Loucy (cell line): ENCODE measurements around the gene METTL5.

ENCODE experiments used
- H2AFZ ChIP-seq: fragments of 200-600 bp; sonication (generic); 2 replicates; pipeline ENCODE4 v1.6.0; 2016; ENCODE audit warnings: antibody characterized with exemption, mild to moderate bottlenecking, low read length, moderate library complexity
- H3F3A ChIP-seq: fragments of 200-600 bp; 2 replicates; pipeline ENCODE4 v1.6.0; 2016; ENCODE audit warnings: antibody characterized with exemption, low read depth, mild to moderate bottlenecking
- H3K27me3 ChIP-seq: fragments of 200-600 bp; sonication (generic); 2 replicates; pipeline ENCODE4 v1.6.1; 2014; ENCODE audit warnings: low read length, mild to moderate bottlenecking; ENCODE audit not compliant: insufficient read depth, poor library complexity, severe bottlenecking
- H3K36me3 ChIP-seq: fragments of 200-600 bp; sonication (generic); 2 replicates; pipeline ENCODE4 v1.6.1; 2016; ENCODE audit warnings: low read length; ENCODE audit not compliant: insufficient read depth
- H3K4me1 ChIP-seq: fragments of 200-600 bp; sonication (generic); 2 replicates; pipeline ENCODE4 v1.5.1; 2014; ENCODE audit warnings: low read length, mild to moderate bottlenecking; ENCODE audit not compliant: insufficient read depth, poor library complexity, severe bottlenecking
- H3K4me2 ChIP-seq: fragments of 200-600 bp; sonication (generic); 2 replicates; pipeline ENCODE4 v1.6.0; 2014; ENCODE audit warnings: antibody characterized with exemption, low read length, low read depth, mild to moderate bottlenecking; ENCODE audit not compliant: poor library complexity, severe bottlenecking
- H3K4me3 ChIP-seq: fragments of 200-600 bp; sonication (generic); 2 replicates; pipeline ENCODE4 v1.5.1; 2014; ENCODE audit warnings: low read length, mild to moderate bottlenecking, mixed read lengths; ENCODE audit not compliant: poor library complexity, severe bottlenecking
- H3K79me2 ChIP-seq: fragments of 200-600 bp; sonication (generic); 2 replicates; pipeline ENCODE4 v1.6.1; 2014; ENCODE audit warnings: low read length; ENCODE audit not compliant: insufficient read depth
- H3K9ac ChIP-seq: fragments of 200-600 bp; sonication (generic); 2 replicates; pipeline ENCODE4 v1.6.0; 2014; ENCODE audit warnings: mild to moderate bottlenecking, low read depth, low read length, moderate library complexity; ENCODE audit not compliant: poor library complexity, severe bottlenecking
- H3K9me2 ChIP-seq: fragments of 200-600 bp; sonication (generic); replicated peaks from 2 replicates; pipeline ENCODE4 v1.6.1; 2016; ENCODE audit warnings: low read depth, low read length, mixed read lengths
- H3K9me3 ChIP-seq: fragments of 200-600 bp; sonication (generic); 2 replicates; pipeline ENCODE4 v1.6.1; 2014; ENCODE audit warnings: mild to moderate bottlenecking, antibody characterized with exemption, low read length, low read depth; ENCODE audit not compliant: insufficient read depth
- H4K20me1 ChIP-seq: fragments of 200-600 bp; sonication (generic); 2 replicates; pipeline ENCODE4 v1.6.0; 2014; ENCODE audit warnings: antibody characterized with exemption, low read length, mild to moderate bottlenecking; ENCODE audit not compliant: insufficient read depth, poor library complexity, severe bottlenecking
- CTCF ChIP-seq: fragments of 200-600 bp; sonication (generic); conservative IDR thresholded peaks from 2 replicates; pipeline ENCODE4 v1.5.1; 2014; ENCODE audit warnings: mild to moderate bottlenecking, antibody characterized with exemption, low read length
- EZH2phosphoT487 ChIP-seq: fragments of 200-600 bp; IDR thresholded peaks from 2 replicates; pipeline ENCODE4 v1.6.1; 2018; ENCODE audit warnings: antibody characterized with exemption, mild to moderate bottlenecking, moderate library complexity, borderline replicate concordance

The METTL5 gene

GRCh38 chr2:169768262-169768995, 56.3 kb downstream of the METTL5 start:
- Histone ChIP-seq H2AFZ (no peak overlapping the region), H3K9me2 (no peaks in the 10 kb centered on the region), H3K79me2 (no peaks in the 10 kb centered on the region), H3K9ac (no peak overlapping the region), H3K4me3 (no peak overlapping the region), H3K9me3 (no peaks in the 10 kb centered on the region), H4K20me1 (no peaks in the 10 kb centered on the region), H3K4me1 (no peaks in the 10 kb centered on the region), H3K27me3 (no peaks in the 10 kb centered on the region), H3K36me3 (no peaks in the 10 kb centered on the region), H3F3A (no peaks in the 10 kb centered on the region), H3K4me2 (no peak overlapping the region)
- TF ChIP-seq CTCF (no peak), EZH2phosphoT487 (no peak)

- no peaks in the 10 kb centered on the region for H3K9me2 ChIP-seq
- no peaks in the 10 kb centered on the region for H3K36me3 ChIP-seq
- no peak overlapping the region for H3K4me2 ChIP-seq
- H3F3A ChIP-seq = no peaks in the 10 kb centered on the region
- H2AFZ ChIP-seq = no peak overlapping the region
- H4K20me1 ChIP-seq = no peaks in the 10 kb centered on the region
- no peaks in the 10 kb centered on the region for H3K4me1 ChIP-seq
- TF ChIP-seq CTCF = peak; percentile 90
- no peak for TF ChIP-seq EZH2phosphoT487
- H3K9ac ChIP-seq = no peak overlapping the region
- no peaks in the 10 kb centered on the region for H3K27me3 ChIP-seq
- H3K9me3 ChIP-seq = no peaks in the 10 kb centered on the region
- no peaks in the 10 kb centered on the region for H3K79me2 ChIP-seq
- no peak overlapping the region for H3K4me3 ChIP-seq
These were observed 57.3 kb downstream of the METTL5 start for GRCh38 chr2:169767243-169767888.

- H3K79me2 ChIP-seq = no peaks in the 10 kb centered on the region
- H3K4me1 ChIP-seq = peaks cover 12% of the 10 kb centered on the region
- no peaks in the 10 kb centered on the region for H3K9me3 ChIP-seq
- H3K4me3 ChIP-seq = no peak overlapping the region
- no peak for TF ChIP-seq EZH2phosphoT487
- no peak overlapping the region for H3K4me2 ChIP-seq
- no peaks in the 10 kb centered on the region for H3K9me2 ChIP-seq
- no peaks in the 10 kb centered on the region for H4K20me1 ChIP-seq
- H3K9ac ChIP-seq = no peak overlapping the region
- no peaks in the 10 kb centered on the region for H3K36me3 ChIP-seq
- no peak overlapping the region for H2AFZ ChIP-seq
- no peaks in the 10 kb centered on the region for H3F3A ChIP-seq
- H3K27me3 ChIP-seq = no peaks in the 10 kb centered on the region
These were observed 59.2 kb downstream of the METTL5 start for GRCh38 chr2:169765523-169765922.
